ENCODE results near the gene ARHGAP23. TPM values are rescaled to one million over a fixed set of nuclear protein-coding genes. Genes with fewer than 3 reads are reported as not detected.
A peak's percentile ranks its signal among the peaks of the same experiment; 100 is the strongest.

The ARHGAP23 gene
- polyA plus RNA-seq, 1 donor (not counting 4 experiments of a cell fraction or from before 2014, with no cell fraction given), result 6.1 TPM

DNA sequence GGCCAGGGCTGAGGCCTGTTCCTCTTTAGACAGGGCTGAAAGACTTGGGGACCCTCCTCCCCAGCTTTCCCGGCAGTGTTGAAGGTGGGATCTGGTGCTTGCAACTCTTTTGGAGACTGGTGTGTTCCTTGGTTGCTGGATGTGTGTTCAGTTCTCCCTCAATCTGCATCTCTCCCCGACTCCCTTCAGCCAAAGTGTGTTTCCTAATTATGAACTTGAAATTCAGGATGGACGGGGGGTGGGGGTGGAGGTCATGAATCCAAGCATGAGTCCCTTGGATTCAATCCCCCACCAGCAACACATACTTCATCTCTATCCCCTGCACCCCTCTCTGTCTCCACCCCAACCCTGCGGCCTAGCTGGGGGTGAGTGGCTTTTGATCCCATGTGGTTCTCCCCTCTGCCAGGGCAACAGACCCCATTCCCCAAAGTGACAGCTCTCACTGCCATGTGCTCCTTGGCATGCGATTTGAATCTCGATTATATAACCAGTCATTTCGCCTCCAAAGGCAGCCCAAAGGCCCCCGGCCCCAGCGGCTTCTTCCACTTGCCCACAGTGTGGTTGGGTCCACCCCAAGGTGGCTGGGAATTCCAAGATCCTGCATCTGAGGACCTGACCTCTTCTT is 1.3 kb downstream of the ARHGAP23 start:
- Histone ChIP-seq H3K9me3 (ENCODE audit: control insufficient read depth, low read depth, low read length) (no peaks in the 10 kb centered on the region), H3K9ac (ENCODE audit: control insufficient read depth, extremely low read depth, insufficient read depth, low read length) (peak overlapping the region; percentile 60), H3K79me2 (ENCODE audit: control insufficient read depth, insufficient read depth, low read length) (no peaks in the 10 kb centered on the region), H3K36me3 (ENCODE audit: control insufficient read depth in 2 of 2, extremely low read depth in 1 of 2, insufficient read depth in 2 of 2, low read length in 2 of 2) (no peaks in the 10 kb centered on the region), H3K27me3 (ENCODE audit: control insufficient read depth, extremely low read depth, insufficient read depth, low read length) (no peaks in the 10 kb centered on the region), H3K27ac (ENCODE audit: control insufficient read depth, insufficient read depth, low read length) (no peak overlapping the region), H2AFZ (ENCODE audit: control insufficient read depth, low read length) (no peak overlapping the region), H3K4me1 (ENCODE audit: control insufficient read depth, extremely low read depth, insufficient read depth, low read length) (peaks cover 5% of the 10 kb centered on the region), H3K4me3 (ENCODE audit: control insufficient read depth in 2 of 3, extremely low read depth in 1 of 3, insufficient read depth in 2 of 3, low read depth in 1 of 3, low read length in 3 of 3) (peak overlapping the region in 2 of 3 experiments; percentile 72 to 78), H4K20me1 (ENCODE audit: control insufficient read depth, extremely low read depth, insufficient read depth, low read length) (no peaks in the 10 kb centered on the region), H3K9me1 (ENCODE audit: control insufficient read depth, extremely low read depth, insufficient read depth, low read length) (no peaks in the 10 kb centered on the region), H3K4me2 (ENCODE audit: control insufficient read depth, extremely low read depth, insufficient read depth, low read depth, low read length) (peak overlapping the region; percentile 75)
- dilution Hi-C loops (cut with MboI; ENCODE audit: extremely low pct_ligation_motif_present, low sequenced_read_pairs), result no loop called here
- TF ChIP-seq, protein P1, sequence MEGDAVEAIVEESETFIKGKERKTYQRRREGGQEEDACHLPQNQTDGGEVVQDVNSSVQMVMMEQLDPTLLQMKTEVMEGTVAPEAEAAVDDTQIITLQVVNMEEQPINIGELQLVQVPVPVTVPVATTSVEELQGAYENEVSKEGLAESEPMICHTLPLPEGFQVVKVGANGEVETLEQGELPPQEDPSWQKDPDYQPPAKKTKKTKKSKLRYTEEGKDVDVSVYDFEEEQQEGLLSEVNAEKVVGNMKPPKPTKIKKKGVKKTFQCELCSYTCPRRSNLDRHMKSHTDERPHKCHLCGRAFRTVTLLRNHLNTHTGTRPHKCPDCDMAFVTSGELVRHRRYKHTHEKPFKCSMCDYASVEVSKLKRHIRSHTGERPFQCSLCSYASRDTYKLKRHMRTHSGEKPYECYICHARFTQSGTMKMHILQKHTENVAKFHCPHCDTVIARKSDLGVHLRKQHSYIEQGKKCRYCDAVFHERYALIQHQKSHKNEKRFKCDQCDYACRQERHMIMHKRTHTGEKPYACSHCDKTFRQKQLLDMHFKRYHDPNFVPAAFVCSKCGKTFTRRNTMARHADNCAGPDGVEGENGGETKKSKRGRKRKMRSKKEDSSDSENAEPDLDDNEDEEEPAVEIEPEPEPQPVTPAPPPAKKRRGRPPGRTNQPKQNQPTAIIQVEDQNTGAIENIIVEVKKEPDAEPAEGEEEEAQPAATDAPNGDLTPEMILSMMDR (optimal IDR thresholded peaks at IDR 0.05 in 1 of 3, IDR thresholded peaks at IDR 0.05 in 1 of 3, conservative IDR thresholded peaks at IDR 0.05 in 1 of 3; ENCODE audit: extremely low read depth in 1 of 3, insufficient read depth in 2 of 3, low read length in 3 of 3), result no peak
- TF ChIP-seq EZH2 (IDR thresholded peaks at IDR 0.05; ENCODE audit: low read length), result no peak
- DNase-seq (ENCODE audit: low read depth, low spot score), result no peak
- FAIRE-seq, result no peak

- Histone ChIP-seq H3K79me2 (ENCODE audit: control insufficient read depth, insufficient read depth, low read length) (no peaks in the 10 kb centered on the region), H3K9me1 (ENCODE audit: control insufficient read depth, extremely low read depth, insufficient read depth, low read length) (no peaks in the 10 kb centered on the region), H2AFZ (ENCODE audit: control insufficient read depth, low read length) (no peak overlapping the region), H3K9ac (ENCODE audit: control insufficient read depth, extremely low read depth, insufficient read depth, low read length) (no peak overlapping the region), H3K27ac (ENCODE audit: control insufficient read depth, insufficient read depth, low read length) (no peak overlapping the region), H3K27me3 (ENCODE audit: control insufficient read depth, extremely low read depth, insufficient read depth, low read length) (no peaks in the 10 kb centered on the region), H3K4me1 (ENCODE audit: control insufficient read depth, extremely low read depth, insufficient read depth, low read length) (peaks cover 5% of the 10 kb centered on the region), H3K4me2 (ENCODE audit: control insufficient read depth, extremely low read depth, insufficient read depth, low read depth, low read length) (no peak overlapping the region), H3K4me3 (ENCODE audit: control insufficient read depth in 2 of 3, extremely low read depth in 1 of 3, insufficient read depth in 2 of 3, low read depth in 1 of 3, low read length in 3 of 3) (no peak overlapping the region), H3K36me3 (ENCODE audit: control insufficient read depth in 2 of 2, extremely low read depth in 1 of 2, insufficient read depth in 2 of 2, low read length in 2 of 2) (no peaks in the 10 kb centered on the region), H4K20me1 (ENCODE audit: control insufficient read depth, extremely low read depth, insufficient read depth, low read length) (no peaks in the 10 kb centered on the region), H3K9me3 (ENCODE audit: control insufficient read depth, low read depth, low read length) (no peaks in the 10 kb centered on the region)
- dilution Hi-C loops (cut with MboI; ENCODE audit: extremely low pct_ligation_motif_present, low sequenced_read_pairs), result no loop called here
- TF ChIP-seq EZH2 (IDR thresholded peaks at IDR 0.05; ENCODE audit: low read length), result no peak
- TF ChIP-seq, protein P1 (optimal IDR thresholded peaks at IDR 0.05 in 1 of 3, IDR thresholded peaks at IDR 0.05 in 1 of 3, conservative IDR thresholded peaks at IDR 0.05 in 1 of 3; ENCODE audit: extremely low read depth in 1 of 3, insufficient read depth in 2 of 3, low read length in 3 of 3), result no peak
- FAIRE-seq, result no peak
- no peak for DNase-seq (ENCODE audit: low read depth, low spot score)
Observed at GRCh38 chr17:38430316-38430715, 2.1 kb downstream of the ARHGAP23 start.

Data from keratinocyte (primary cell).